Activated CD4-positive, alpha-beta T cell treated with anti-CD3 and anti-CD28 coated beads, Interleukin-2, Interleukin-6, amounts not matched to agents 100 ng/mL and 50 ng/mL, durations not matched to agents 16 hours and 8 hours (primary cell): Measurements from ENCODE around the gene CDS2.

Source experiments
- DNase-seq: peaks from one replicate; pipeline ENCODE4 v3.0.0-alpha.2; 2020

The CDS2 gene

GRCh38 chr20:5154543-5154925 lies 27.7 kb downstream of the CDS2 start:
- DNase-seq, result no peak

- DNase-seq, result no peak
These were observed 28.6 kb downstream of the CDS2 start for GRCh38 chr20:5155404-5155803.

GRCh38 chr20:5156675-5157448 lies 30.1 kb downstream of the CDS2 start:
- DNase-seq, result no peak

GRCh38 chr20:5159928-5160327 lies 33.1 kb downstream of the CDS2 start:
- no peak for DNase-seq

GRCh38 chr20:5160882-5161281 lies 34.1 kb downstream of the CDS2 start:
- DNase-seq, result no peak

GRCh38 chr20:5161536-5162164 lies 34.8 kb downstream of the CDS2 start:
- DNase-seq, result no peak

- no peak for DNase-seq
These were observed 38.1 kb downstream of the CDS2 start for GRCh38 chr20:5164645-5165625.

- DNase-seq, result no peak
These were observed 42.0 kb downstream of the CDS2 start for GRCh38 chr20:5168651-5169396.

- no peak for DNase-seq
These were observed 43.5 kb downstream of the CDS2 start for GRCh38 chr20:5170341-5170740.

- DNase-seq, result no peak
These were observed 44.4 kb downstream of the CDS2 start for GRCh38 chr20:5171064-5171789.

- no peak for DNase-seq
These were observed 45.0 kb downstream of the CDS2 start for GRCh38 chr20:5171790-5172164.

GRCh38 chr20:5172167-5172601 lies 45.4 kb downstream of the CDS2 start:
- no peak for DNase-seq

- DNase-seq, result no peak
These were observed 46.2 kb downstream of the CDS2 start for GRCh38 chr20:5172903-5173463.

- no peak for DNase-seq
These were observed 46.9 kb downstream of the CDS2 start for GRCh38 chr20:5173751-5174150.

GRCh38 chr20:5177071-5177470 lies 50.3 kb downstream of the CDS2 start:
- DNase-seq, result no peak

GRCh38 chr20:5178046-5178445 lies 51.2 kb downstream of the CDS2 start:
- no peak for DNase-seq

GRCh38 chr20:5180421-5180820 lies 53.6 kb downstream of the CDS2 start:
- DNase-seq, result no peak

- DNase-seq, result no peak
These were observed 54.1 kb downstream of the CDS2 start for GRCh38 chr20:5180933-5181332.

GRCh38 chr20:5181492-5181891 lies 54.7 kb downstream of the CDS2 start:
- DNase-seq, result no peak

GRCh38 chr20:5181958-5182357 lies 55.1 kb downstream of the CDS2 start:
- DNase-seq, result no peak

GRCh38 chr20:5182615-5183254 lies 55.9 kb downstream of the CDS2 start:
- DNase-seq, result no peak
